IMR-90 (cell line): Measurements from ENCODE around the gene P2RX3. TPM values are rescaled to one million over a fixed set of nuclear protein-coding genes. Genes with fewer than 3 reads are reported as not detected.

Experiments
- ATAC-seq: fragments of 200-7000 bp; cut with Tn5 transposase; 2 replicates; pipeline ENCODE4 v1.9.1; 2020; ENCODE audit warnings: low read depth, mild to moderate bottlenecking, moderate library complexity
- BruUV-seq: library from RNA; stranded (reverse); fragments of 400-500 nt; replicated peaks from 2 replicates; lab custom pipeline; 2021; lab: Mats Ljungman, UMichigan
- CTCF ChIA-PET: fragments of 300-600 bp; formaldehyde crosslinking; extraction: SDS; loops from one replicate; lab custom pipeline; 2021; ENCODE audit warnings: antibody characterized with exemption; lab: Yijun Ruan, JAX
- POLR2A ChIA-PET: fragments of 300-600 bp; sonication (Branson Sonifier 250); formaldehyde crosslinking; loops from one replicate; lab custom pipeline; 2022; ENCODE audit warnings: antibody characterized with exemption; ENCODE audit not compliant: unreplicated experiment; lab: Charles Lee
- DNase-seq: peaks from one replicate; pipeline ENCODE4 v3.0.0; 2013
- H2AFZ ChIP-seq: replicated peaks from 2 replicates; pipeline ENCODE3; 2013; ENCODE audit warnings: low read length, mild to moderate bottlenecking; ENCODE audit not compliant: poor library complexity
- H2AK5ac ChIP-seq: 2 replicates; pipeline ENCODE4 v1.6.1; 2013; ENCODE audit warnings: low read depth, low read length, inconsistent platforms
- H2AK9ac ChIP-seq: replicated peaks from 2 replicates; pipeline ENCODE3; 2013; ENCODE audit warnings: mild to moderate bottlenecking, low read depth, low read length, moderate library complexity; ENCODE audit not compliant: poor library complexity
- H2BK120ac ChIP-seq: 2 replicates; pipeline ENCODE4 v1.6.1; 2013; ENCODE audit warnings: low read depth, low read length, inconsistent platforms
- H2BK15ac ChIP-seq: 3 replicates; pipeline ENCODE4 v1.6.1; 2013; ENCODE audit warnings: low read depth, low read length, inconsistent platforms
- H2BK20ac ChIP-seq: 2 replicates; pipeline ENCODE4 v1.6.1; 2013; ENCODE audit warnings: low read depth, mild to moderate bottlenecking, inconsistent platforms, low read length, moderate library complexity
- H2BK5ac ChIP-seq: 2 replicates; pipeline ENCODE4 v1.6.1; 2013; ENCODE audit warnings: mild to moderate bottlenecking, low read depth, low read length, inconsistent platforms; ENCODE audit not compliant: poor library complexity, severe bottlenecking
- H3K14ac ChIP-seq: replicated peaks from 2 replicates; pipeline ENCODE4 v1.6.1; 2013; ENCODE audit warnings: low read depth, low read length, inconsistent platforms
- H3K18ac ChIP-seq: 2 replicates; pipeline ENCODE4 v1.6.1; 2013; ENCODE audit warnings: low read depth, low read length, control low read depth
- H3K23ac ChIP-seq: 2 replicates; pipeline ENCODE4 v1.6.1; 2013; ENCODE audit warnings: low read depth, low read length, inconsistent platforms
- H3K27ac ChIP-seq: 2 replicates; pipeline ENCODE4 v1.5.1; 2013; ENCODE audit warnings: mild to moderate bottlenecking, control low read depth, low read length; ENCODE audit not compliant: insufficient read depth
- H3K27me3 ChIP-seq: 2 replicates; pipeline ENCODE4 v1.6.1; 2013; ENCODE audit warnings: low read length; ENCODE audit not compliant: control insufficient read depth, insufficient read depth
- H3K36me3 ChIP-seq: 2 replicates; pipeline ENCODE4 v1.6.1; 2013; ENCODE audit warnings: low read length, mixed read lengths; ENCODE audit not compliant: control insufficient read depth, insufficient read depth
- H3K4ac ChIP-seq: 2 replicates; pipeline ENCODE4 v1.6.1; 2013; ENCODE audit warnings: low read depth, low read length, inconsistent platforms
- H3K4me1 ChIP-seq: 2 replicates; pipeline ENCODE4 v1.6.1; 2013; ENCODE audit warnings: low read length, mixed read lengths; ENCODE audit not compliant: control insufficient read depth, insufficient read depth
- H3K4me2 ChIP-seq: 2 replicates; pipeline ENCODE4 v1.6.1; 2013; ENCODE audit warnings: low read depth, mild to moderate bottlenecking, control low read depth, low read length, moderate library complexity
- H3K4me3 ChIP-seq: 2 replicates; pipeline ENCODE4 v1.5.1; 2013; ENCODE audit warnings: low read depth, mild to moderate bottlenecking, control low read depth, low read length, moderate library complexity; ENCODE audit not compliant: insufficient read depth
- H3K56ac ChIP-seq: 2 replicates; pipeline ENCODE4 v1.6.1; 2013; ENCODE audit warnings: low read length, inconsistent platforms; ENCODE audit not compliant: insufficient read depth; ENCODE audit errors: extremely low read depth
- H3K79me1 ChIP-seq, 2 experiments: 2 replicates each; pipeline ENCODE4 v1.6.1; 2013; ENCODE audit warnings: low read length in 2 of 2, inconsistent platforms in 1 of 2, low read depth in 1 of 2
- H3K9ac ChIP-seq: 2 replicates; pipeline ENCODE4 v1.6.1; 2013; ENCODE audit warnings: low read depth, low read length, control low read depth
- H3K9me1 ChIP-seq: 2 replicates; pipeline ENCODE4 v1.6.1; 2013; ENCODE audit warnings: low read length, inconsistent platforms; ENCODE audit not compliant: insufficient read depth
- H3K9me3 ChIP-seq: 2 replicates; pipeline ENCODE4 v1.6.1; 2013; ENCODE audit warnings: low read length; ENCODE audit not compliant: control insufficient read depth, insufficient read depth
- H4K20me1 ChIP-seq: 2 replicates; pipeline ENCODE4 v1.6.1; 2013; ENCODE audit warnings: low read length, inconsistent platforms; ENCODE audit not compliant: insufficient read depth
- H4K5ac ChIP-seq: 2 replicates; pipeline ENCODE4 v1.6.1; 2013; ENCODE audit warnings: mild to moderate bottlenecking, low read depth, low read length, control low read depth
- H4K8ac ChIP-seq, 2 experiments: 2 replicates each; pipeline ENCODE4 v1.6.1; 2013; ENCODE audit warnings: low read depth in 2 of 2, low read length in 2 of 2, control low read depth in 1 of 2, inconsistent platforms in 1 of 2
- H4K91ac ChIP-seq: 2 replicates; pipeline ENCODE4 v1.6.1; 2013; ENCODE audit warnings: low read depth, low read length, inconsistent platforms; ENCODE audit not compliant: insufficient read depth
- BHLHE40 ChIP-seq: fragments of 150-350 bp; IDR thresholded peaks from 2 replicates; pipeline ENCODE4 v1.6.1; 2016; ENCODE audit warnings: mild to moderate bottlenecking, low read depth, low read length
- CEBPB ChIP-seq: IDR thresholded peaks from 2 replicates; pipeline ENCODE4 v1.6.1; 2012; ENCODE audit warnings: low read depth, low read length, improper control_type of control experiment
- CHD1 ChIP-seq: IDR thresholded peaks from 2 replicates; pipeline ENCODE4 v1.6.1; 2012; ENCODE audit warnings: low read depth, low read length, improper control_type of control experiment
- FOS ChIP-seq: fragments of 150-350 bp; IDR thresholded peaks from 2 replicates; pipeline ENCODE4 v1.6.1; 2016; ENCODE audit warnings: low read depth, low read length
- MAFK ChIP-seq: IDR thresholded peaks from 2 replicates; pipeline ENCODE4 v1.6.1; 2012; ENCODE audit warnings: low read depth, low read length, improper control_type of control experiment
- MAZ ChIP-seq: IDR thresholded peaks from 2 replicates; pipeline ENCODE4 v1.6.1; 2012; ENCODE audit warnings: low read depth, mild to moderate bottlenecking, low read length, improper control_type of control experiment, moderate library complexity, borderline replicate concordance
- MXI1 ChIP-seq: IDR thresholded peaks from 2 replicates; pipeline ENCODE4 v1.6.1; 2012; ENCODE audit warnings: low read depth, mild to moderate bottlenecking, low read length, moderate library complexity, borderline replicate concordance
- NFE2L2 ChIP-seq: fragments of 150-350 bp; IDR thresholded peaks from 2 replicates; pipeline ENCODE4 v1.6.1; 2016; ENCODE audit warnings: low read depth, mild to moderate bottlenecking, low read length
- POLR2A ChIP-seq: IDR thresholded peaks from 2 replicates; pipeline ENCODE4 v1.6.1; 2012; ENCODE audit warnings: mild to moderate bottlenecking, low read depth, low read length
- RAD21 ChIP-seq: IDR thresholded peaks from 2 replicates; pipeline ENCODE4 v1.6.1; 2012; ENCODE audit warnings: low read length, improper control_type of control experiment
- RCOR1 ChIP-seq: IDR thresholded peaks from 2 replicates; pipeline ENCODE4 v1.6.1; 2012; ENCODE audit warnings: mild to moderate bottlenecking, low read length, improper control_type of control experiment; ENCODE audit not compliant: insufficient replicate concordance
- RFX5 ChIP-seq: IDR thresholded peaks from 2 replicates; pipeline ENCODE4 v1.8.0; 2012; ENCODE audit warnings: low read depth, mild to moderate bottlenecking, low read length, moderate library complexity
- SMC3 ChIP-seq: fragments of 150-350 bp; IDR thresholded peaks from 2 replicates; pipeline ENCODE4 v1.6.1; 2016; ENCODE audit warnings: low read depth, mild to moderate bottlenecking, antibody characterized with exemption, low read length, moderate library complexity
- USF2 ChIP-seq: fragments of 150-350 bp; IDR thresholded peaks from 2 replicates; pipeline ENCODE4 v1.6.1; 2017; ENCODE audit warnings: mild to moderate bottlenecking, antibody characterized with exemption, low read length, low read depth
- WGBS, 2 experiments: methylation state at CpG; one replicate each; pipeline versions ENCODE4 v1.1.5 to v1.1.7; 2013; ENCODE audit warnings: missing lambda C conversion rate in 2 of 2; ENCODE audit not compliant: insufficient read length in 1 of 2; ENCODE audit errors: extremely low coverage in 2 of 2; 5-methylcytosine and 5-hydroxymethylcytosine counted together
- dilution Hi-C: fragments of 300-500 bp; cut with HindIII; formaldehyde crosslinking; loops from one replicate; pipeline ENCODE4 v1.14.3; 2018; ENCODE audit warnings: low sequenced_read_pairs; ENCODE audit not compliant: unreplicated experiment
- in situ Hi-C: fragments of 300-500 bp; cut with MboI; formaldehyde crosslinking; loops from 3 replicates; pipeline ENCODE4 v1.14.3; 2019; ENCODE audit warnings: low sequenced_read_pairs, inconsistent platforms, mixed read lengths
- intact Hi-C: fragments of 100-400 bp; cut with micrococcal nuclease; formaldehyde crosslinking; loops from 2 replicates; pipeline ENCODE4 v1.10.0; 2022
- polyA plus RNA-seq, 3 experiments: library from polyadenylated mRNA; depleted of rRNA; stranded (reverse); fragments of >200 nt; gene quantifications; 2 replicates each; pipeline ENCODE4 v1.2.3, GENCODE V29; 2012; ENCODE audit warnings: low replicate concordance in 1 of 3
- total RNA-seq: library from RNA; depleted of rRNA; stranded (reverse); fragments of >200 nt; gene quantifications from 2 replicates; pipeline ENCODE4 v1.2.3, GENCODE V29; 2012
- TF ChIP-seq, protein P1 (sequence below): conservative IDR thresholded peaks from 2 replicates; pipeline ENCODE4 v1.5.1; 2012; ENCODE audit warnings: mild to moderate bottlenecking, low read depth, low read length, improper control_type of control experiment
- TF ChIP-seq, protein P2 (sequence below): fragments of 150-350 bp; IDR thresholded peaks from 2 replicates; pipeline ENCODE4 v1.6.1; 2016; ENCODE audit warnings: low read depth, mild to moderate bottlenecking, low read length, moderate library complexity, borderline replicate concordance

Gene P2RX3
- total and polyA plus RNA-seq, 2 of the 4 experiments (the other 2 are of a cell fraction): not detected

- Histone ChIP-seq H3K4ac (no peak overlapping the region), H2BK120ac (no peak overlapping the region), H4K91ac (no peak overlapping the region), H3K9me1 (no peaks in the 10 kb centered on the region), H3K14ac (no peak overlapping the region), H2BK20ac (no peak overlapping the region), H3K9me3 (peaks cover 5% of the 10 kb centered on the region; the same call in 1 of the 2 replicates), H3K27me3 (peaks cover 14% of the 10 kb centered on the region), H2AFZ (no peak overlapping the region), H3K4me2 (no peak overlapping the region), H2AK5ac (no peak overlapping the region; the same call in 1 of the 2 replicates), H4K5ac (no peak overlapping the region), H3K27ac (no peak overlapping the region), H3K79me1 (no peaks in the 10 kb centered on the region), H3K4me1 (peaks cover 2% of the 10 kb centered on the region; the same call in 1 of the 2 replicates), H4K20me1 (no peaks in the 10 kb centered on the region), H3K4me3 (no peak overlapping the region), H4K8ac (no peak overlapping the region), H2BK15ac (no peak overlapping the region), H2BK5ac (no peak overlapping the region), H2AK9ac (no peak overlapping the region), H3K23ac (no peak overlapping the region), H3K18ac (no peak overlapping the region), H3K9ac (no peak overlapping the region), H3K56ac (no peak overlapping the region), H3K36me3 (no peaks in the 10 kb centered on the region)
- dilution Hi-C loops (no loop called here), intact Hi-C loops (loop anchor here (10.0 kb wide), 1 partner anchor 1176 kb away; no protein-coding TSS in a partner anchor), in situ Hi-C loops (no loop called here)
- no CpG with 5 or more reads among the region's 14 CpGs for WGBS, 2 experiments
- DNase-seq: peak; percentile 13
- POLR2A ChIA-PET: no interaction called here
- no TSS peak for BruUV-seq
- CTCF ChIA-PET: interaction anchor here (1.0 kb wide), 1 partner anchor 109 kb away, joined by 4 read pairs; no protein-coding TSS in a partner anchor
- TF ChIP-seq SMC3 (no peak), RAD21 (no peak), MAFK (no peak), USF2 (no peak), FOS (no peak), RFX5 (no peak), RCOR1 (no peak), MXI1 (no peak), CHD1 (no peak), POLR2A (no peak), CEBPB (no peak), BHLHE40 (no peak), MAZ (no peak), NFE2L2 (no peak)
- TF ChIP-seq, protein P1, sequence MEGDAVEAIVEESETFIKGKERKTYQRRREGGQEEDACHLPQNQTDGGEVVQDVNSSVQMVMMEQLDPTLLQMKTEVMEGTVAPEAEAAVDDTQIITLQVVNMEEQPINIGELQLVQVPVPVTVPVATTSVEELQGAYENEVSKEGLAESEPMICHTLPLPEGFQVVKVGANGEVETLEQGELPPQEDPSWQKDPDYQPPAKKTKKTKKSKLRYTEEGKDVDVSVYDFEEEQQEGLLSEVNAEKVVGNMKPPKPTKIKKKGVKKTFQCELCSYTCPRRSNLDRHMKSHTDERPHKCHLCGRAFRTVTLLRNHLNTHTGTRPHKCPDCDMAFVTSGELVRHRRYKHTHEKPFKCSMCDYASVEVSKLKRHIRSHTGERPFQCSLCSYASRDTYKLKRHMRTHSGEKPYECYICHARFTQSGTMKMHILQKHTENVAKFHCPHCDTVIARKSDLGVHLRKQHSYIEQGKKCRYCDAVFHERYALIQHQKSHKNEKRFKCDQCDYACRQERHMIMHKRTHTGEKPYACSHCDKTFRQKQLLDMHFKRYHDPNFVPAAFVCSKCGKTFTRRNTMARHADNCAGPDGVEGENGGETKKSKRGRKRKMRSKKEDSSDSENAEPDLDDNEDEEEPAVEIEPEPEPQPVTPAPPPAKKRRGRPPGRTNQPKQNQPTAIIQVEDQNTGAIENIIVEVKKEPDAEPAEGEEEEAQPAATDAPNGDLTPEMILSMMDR: no peak
- TF ChIP-seq, protein P2, sequence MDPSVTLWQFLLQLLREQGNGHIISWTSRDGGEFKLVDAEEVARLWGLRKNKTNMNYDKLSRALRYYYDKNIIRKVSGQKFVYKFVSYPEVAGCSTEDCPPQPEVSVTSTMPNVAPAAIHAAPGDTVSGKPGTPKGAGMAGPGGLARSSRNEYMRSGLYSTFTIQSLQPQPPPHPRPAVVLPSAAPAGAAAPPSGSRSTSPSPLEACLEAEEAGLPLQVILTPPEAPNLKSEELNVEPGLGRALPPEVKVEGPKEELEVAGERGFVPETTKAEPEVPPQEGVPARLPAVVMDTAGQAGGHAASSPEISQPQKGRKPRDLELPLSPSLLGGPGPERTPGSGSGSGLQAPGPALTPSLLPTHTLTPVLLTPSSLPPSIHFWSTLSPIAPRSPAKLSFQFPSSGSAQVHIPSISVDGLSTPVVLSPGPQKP: no peak
- ATAC-seq: no peak
These were observed 10.6 kb downstream of the P2RX3 start for GRCh38 chr11:57348636-57349313.
